ENCODE measurements around the gene SYNDIG1. TPM values are rescaled to one million over a fixed set of nuclear protein-coding genes. Genes with fewer than 3 reads are reported as not detected.

The SYNDIG1 gene
- total RNA-seq, 2 experiments from 2014 or later: not detected

DNA sequence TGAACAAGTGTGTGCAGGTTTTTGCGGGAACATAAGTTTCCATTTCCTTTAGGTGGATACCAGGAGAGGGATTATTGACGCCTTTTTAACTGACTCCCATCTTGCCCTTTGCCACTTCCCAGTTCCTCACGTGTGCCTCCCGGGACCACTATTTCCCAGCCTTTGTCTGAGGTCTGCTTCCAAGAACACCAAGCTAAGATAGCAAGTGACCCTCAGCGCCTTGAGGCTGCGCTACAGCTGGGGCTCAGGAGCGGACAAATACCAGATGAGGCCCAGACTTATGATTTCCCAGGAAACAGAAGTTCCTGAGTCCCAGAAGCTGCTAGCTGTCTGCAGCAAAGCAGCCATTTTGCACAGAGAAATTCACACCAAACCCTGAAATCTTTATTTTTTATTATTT lies 216.7 kb downstream of the SYNDIG1 start:
- H3K4me3 Mint-ChIP-seq: no peak overlapping the region
- peaks cover 3% of the 10 kb centered on the region for H3K4me1 Mint-ChIP-seq
- H3K27me3 Mint-ChIP-seq: no peaks in the 10 kb centered on the region
- no peak overlapping the region for H3K27ac Mint-ChIP-seq
- H3K36me3 Mint-ChIP-seq: no peaks in the 10 kb centered on the region
- H3K9me3 Mint-ChIP-seq: no peaks in the 10 kb centered on the region
- no peak for DNase-seq

DNA sequence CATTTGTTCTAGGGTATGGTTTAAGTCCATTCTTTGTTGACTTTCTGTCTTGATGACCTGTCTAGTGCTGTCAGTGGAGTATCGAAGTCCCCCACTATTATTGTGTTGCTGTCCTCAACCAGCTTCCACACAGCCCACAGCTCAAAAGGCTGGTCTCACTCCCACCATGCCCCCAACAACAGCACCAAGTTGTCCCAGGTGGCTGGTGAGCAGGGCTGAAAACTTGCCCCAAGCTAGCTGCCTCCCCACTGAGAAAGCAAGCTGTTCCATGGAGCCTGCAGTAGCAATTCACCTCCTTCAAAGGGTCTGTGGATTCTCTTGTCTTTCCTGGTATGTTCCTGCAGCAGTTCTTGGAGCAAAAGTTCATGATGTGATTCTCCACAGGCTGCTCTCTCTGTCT lies 221.0 kb downstream of the SYNDIG1 start:
- no peak overlapping the region for H3K4me3 Mint-ChIP-seq
- DNase-seq: no peak
- no peak overlapping the region for H3K27ac Mint-ChIP-seq
- no peaks in the 10 kb centered on the region for H3K27me3 Mint-ChIP-seq
- H3K9me3 Mint-ChIP-seq: no peaks in the 10 kb centered on the region
- no peaks in the 10 kb centered on the region for H3K4me1 Mint-ChIP-seq
- no peaks in the 10 kb centered on the region for H3K36me3 Mint-ChIP-seq

DNA sequence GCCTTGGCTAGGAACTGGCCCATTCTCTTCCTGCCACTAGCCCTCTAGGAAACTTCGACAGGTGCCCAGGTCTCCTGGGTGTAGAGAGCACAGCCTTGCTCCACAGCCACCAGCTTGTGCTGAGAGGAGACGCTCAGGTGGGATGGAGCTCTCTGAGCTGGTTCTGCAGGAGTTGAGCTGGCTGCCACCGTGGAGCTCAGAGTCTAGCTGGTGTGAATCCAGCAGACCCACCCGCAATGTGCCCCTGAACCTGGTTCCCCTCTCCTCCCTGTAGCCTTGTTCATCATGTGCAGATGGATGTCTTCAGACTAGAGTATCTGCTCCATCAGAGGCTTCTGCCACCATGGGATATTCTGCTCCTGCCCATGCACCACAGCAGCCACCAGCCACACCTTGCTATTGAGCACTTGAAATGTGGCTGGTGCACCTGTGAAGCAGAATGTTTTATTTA lies 222.5 kb downstream of the SYNDIG1 start:
- Mint-ChIP-seq H3K36me3 (no peaks in the 10 kb centered on the region), H3K9me3 (no peaks in the 10 kb centered on the region), H3K27ac (no peak overlapping the region), H3K4me1 (no peaks in the 10 kb centered on the region), H3K4me3 (no peak overlapping the region), H3K27me3 (no peaks in the 10 kb centered on the region)
- DNase-seq: no peak

DNA sequence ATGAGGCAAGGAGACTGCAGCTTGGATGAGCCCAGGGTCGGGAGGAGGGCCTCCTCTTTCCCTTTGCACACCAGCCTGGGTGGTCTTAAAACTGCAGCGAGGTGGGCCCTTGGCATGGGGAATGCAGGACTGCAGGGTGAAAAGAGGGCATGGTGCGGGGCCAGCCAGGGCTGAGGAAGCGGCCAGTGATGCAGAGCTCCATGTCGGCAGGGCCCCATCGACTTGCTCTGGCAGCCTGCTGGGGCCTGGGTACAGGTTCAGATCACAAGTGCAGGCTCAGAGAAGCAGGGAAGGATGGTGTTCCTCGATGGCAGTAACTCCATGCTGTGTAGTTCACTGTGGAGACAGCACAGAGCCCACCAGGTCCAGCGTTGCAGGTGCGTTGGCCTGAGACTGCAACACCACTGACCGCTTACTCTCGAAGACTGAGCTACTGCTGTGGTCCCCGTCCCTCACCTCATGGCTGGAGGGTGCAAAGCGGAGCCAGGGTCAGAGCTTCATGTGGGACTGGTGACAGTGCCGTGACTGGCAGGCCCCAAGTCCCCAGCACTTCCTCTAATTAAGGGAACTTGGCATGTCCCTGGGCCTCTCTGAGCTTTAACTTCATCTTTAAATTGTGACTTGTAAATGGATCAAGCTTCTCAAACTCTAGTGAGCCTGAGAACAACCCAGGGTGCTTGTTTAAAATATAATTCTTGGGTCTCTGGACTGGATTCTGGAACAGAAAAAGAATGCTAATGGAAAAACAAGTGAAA lies 223.2 kb downstream of the SYNDIG1 start:
- Mint-ChIP-seq H3K4me3 (no peak overlapping the region), H3K27ac (no peak overlapping the region), H3K9me3 (no peaks in the 10 kb centered on the region), H3K36me3 (no peaks in the 10 kb centered on the region), H3K4me1 (no peaks in the 10 kb centered on the region), H3K27me3 (no peaks in the 10 kb centered on the region)
- DNase-seq: no peak

DNA sequence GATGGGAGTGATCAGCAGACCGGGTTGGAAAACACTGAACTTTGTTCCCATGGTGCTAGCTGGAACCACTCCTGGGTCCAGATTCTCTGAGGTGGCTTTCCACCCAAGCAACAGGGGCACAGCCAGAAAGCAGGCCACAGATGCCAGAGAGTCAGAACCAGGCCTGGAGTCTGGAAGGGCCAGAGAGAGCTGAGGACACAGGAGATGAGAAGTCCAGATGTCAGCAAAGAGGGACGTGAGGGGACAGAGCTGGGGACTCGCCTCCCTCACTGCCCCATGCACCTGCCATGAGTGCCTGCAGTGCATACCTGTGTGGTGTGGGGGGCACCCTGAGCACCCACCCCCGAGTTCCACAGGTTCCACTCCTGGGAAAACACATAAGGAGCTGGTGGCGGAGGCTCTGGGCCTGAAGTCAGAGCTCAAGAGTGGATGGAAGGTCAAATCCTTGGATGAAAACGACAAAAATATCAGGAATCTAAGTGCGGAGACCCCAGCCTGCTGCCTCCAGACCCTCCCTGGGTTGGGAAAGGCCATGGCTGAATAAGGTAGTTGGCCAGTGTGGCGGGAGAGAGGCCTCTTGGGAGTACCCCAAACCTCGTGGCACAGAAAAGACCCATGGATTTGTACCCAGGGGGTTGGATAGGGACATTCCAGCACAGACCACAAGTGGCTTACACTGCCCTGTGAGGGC lies 224.2 kb downstream of the SYNDIG1 start:
- Mint-ChIP-seq H3K36me3 (no peaks in the 10 kb centered on the region), H3K9me3 (no peaks in the 10 kb centered on the region), H3K27me3 (no peaks in the 10 kb centered on the region), H3K4me1 (no peaks in the 10 kb centered on the region), H3K27ac (no peak overlapping the region), H3K4me3 (no peak overlapping the region)
- DNase-seq: no peak

DNA sequence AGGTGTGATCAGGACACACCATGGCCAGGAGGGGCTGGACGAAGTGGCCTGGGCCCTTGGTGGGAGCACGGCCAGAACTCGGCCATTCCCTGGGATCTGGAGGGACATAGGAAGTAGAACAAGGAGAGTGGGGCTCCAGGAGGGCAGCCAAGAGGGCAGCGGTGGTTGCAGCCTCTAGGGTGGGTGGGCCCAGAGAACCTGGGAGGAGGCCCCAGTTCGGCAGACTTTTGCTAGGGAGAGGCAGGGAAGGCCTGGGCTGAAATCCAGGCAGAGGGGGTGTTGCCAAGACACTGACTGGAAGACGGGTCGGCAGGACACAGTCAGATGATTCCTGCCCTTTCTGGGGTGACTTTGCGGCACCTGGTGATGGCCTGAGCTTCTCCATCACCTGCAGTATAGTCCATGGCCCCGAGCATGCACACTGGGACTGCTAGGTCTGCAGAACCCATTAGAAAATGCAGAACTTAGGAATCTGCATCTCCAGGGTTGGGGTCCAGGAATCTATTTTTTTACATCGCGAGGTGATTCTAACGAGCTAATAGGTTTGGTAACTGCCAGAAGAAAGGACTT lies 224.8 kb downstream of the SYNDIG1 start:
- DNase-seq: no peak
- no peaks in the 10 kb centered on the region for H3K36me3 Mint-ChIP-seq
- no peaks in the 10 kb centered on the region for H3K4me1 Mint-ChIP-seq
- no peak overlapping the region for H3K27ac Mint-ChIP-seq
- H3K4me3 Mint-ChIP-seq: no peak overlapping the region
- H3K27me3 Mint-ChIP-seq: no peaks in the 10 kb centered on the region
- H3K9me3 Mint-ChIP-seq: no peaks in the 10 kb centered on the region

DNA sequence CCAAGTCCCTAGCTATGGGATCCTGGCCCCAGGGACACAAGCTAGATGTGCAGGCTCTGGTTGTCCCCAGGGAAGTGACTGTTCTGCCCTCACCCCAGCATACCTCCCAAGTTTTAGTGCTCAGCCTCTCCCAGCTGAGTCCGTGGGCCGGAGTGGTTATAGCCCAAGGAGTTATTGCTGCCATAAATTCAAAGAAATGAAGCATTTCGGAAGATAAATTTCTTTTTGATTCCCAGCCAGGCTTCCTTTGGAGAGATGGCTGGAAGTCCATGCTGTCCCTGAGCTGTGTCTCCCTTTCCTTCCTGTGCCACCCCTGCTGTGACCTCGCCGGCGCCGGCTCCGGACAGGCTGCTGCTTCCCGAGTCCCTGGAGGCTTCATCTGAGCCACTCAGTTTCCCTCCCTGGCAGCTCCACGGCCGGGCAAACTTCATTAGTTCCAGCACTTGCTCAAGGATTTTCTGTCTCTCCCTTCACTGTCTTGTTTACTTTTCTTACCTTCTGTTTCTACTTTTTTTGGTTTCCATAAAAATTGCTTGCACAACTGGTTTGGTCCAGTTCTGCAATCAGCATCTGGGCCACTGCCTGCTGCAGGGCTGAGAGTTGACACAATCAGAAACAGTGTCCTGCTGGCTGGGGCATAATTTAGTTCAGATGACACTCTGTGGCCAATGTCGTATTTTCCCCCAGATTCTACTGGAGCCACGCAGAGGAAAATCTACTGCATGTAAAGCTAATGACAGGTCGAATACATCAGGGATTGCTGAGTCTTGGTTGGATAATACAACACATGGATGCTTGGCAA lies 225.5 kb downstream of the SYNDIG1 start:
- Mint-ChIP-seq H3K27me3 (no peaks in the 10 kb centered on the region), H3K36me3 (no peaks in the 10 kb centered on the region), H3K4me1 (no peaks in the 10 kb centered on the region), H3K4me3 (no peak overlapping the region), H3K27ac (no peak overlapping the region), H3K9me3 (no peaks in the 10 kb centered on the region)
- DNase-seq: no peak

DNA sequence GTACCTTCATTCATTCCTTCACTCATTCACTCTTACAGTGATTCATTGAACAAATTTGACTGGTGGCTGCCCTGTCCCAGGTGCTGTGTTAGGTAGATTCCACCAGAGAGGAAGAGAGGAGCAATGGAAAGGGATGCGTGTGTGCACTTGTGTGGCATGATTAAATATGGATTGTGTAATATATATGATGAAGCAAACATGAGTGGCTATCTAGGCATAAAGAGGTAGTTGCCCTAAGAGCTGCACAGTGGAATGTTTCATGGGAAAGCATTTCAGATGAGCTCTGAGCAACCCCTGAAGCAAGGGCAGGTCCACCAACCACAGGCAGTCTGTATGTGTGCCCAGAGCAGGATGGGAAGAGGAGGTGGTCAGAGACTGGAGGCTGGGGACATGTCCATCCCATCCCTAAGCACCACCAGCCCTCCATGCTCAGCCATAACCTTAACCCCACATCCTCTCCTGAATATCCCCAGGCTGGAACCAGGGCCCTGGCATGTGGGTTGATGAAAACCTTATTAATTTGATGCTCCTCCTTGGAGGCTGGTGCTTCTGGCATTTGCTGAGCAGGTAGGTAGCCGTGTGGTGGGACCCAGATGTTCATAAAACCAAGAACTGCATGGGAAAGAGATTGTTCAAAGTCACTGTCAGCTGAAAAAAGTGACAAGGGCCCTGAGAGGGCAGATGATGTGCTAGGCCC lies 226.2 kb downstream of the SYNDIG1 start:
- no peaks in the 10 kb centered on the region for H3K36me3 Mint-ChIP-seq
- no peaks in the 10 kb centered on the region for H3K9me3 Mint-ChIP-seq
- H3K27ac Mint-ChIP-seq: no peak overlapping the region
- H3K27me3 Mint-ChIP-seq: no peaks in the 10 kb centered on the region
- H3K4me1 Mint-ChIP-seq: no peaks in the 10 kb centered on the region
- H3K4me3 Mint-ChIP-seq: no peak overlapping the region
- no peak for DNase-seq

DNA sequence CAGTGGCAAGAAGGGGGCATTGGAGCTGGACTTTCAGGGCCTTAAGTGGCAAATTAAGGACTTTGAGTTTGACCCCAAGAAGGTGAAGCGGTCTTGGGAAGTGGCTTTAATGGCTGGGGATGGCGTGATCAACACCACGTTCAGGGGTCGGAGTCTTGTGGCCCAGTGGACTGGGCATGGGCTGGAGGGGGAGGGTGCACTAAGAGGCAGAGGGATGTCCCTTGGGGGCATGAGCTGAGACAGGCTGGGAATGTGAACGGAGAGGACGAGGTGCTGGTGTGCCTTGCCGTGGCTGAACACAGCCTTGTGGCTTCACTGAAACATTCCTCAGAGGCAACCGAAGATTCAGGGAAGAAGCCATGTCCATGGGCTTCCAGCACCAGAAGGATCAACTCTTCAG lies 227.0 kb downstream of the SYNDIG1 start:
- DNase-seq: no peak
- H3K9me3 Mint-ChIP-seq: no peaks in the 10 kb centered on the region
- no peaks in the 10 kb centered on the region for H3K27me3 Mint-ChIP-seq
- no peaks in the 10 kb centered on the region for H3K4me1 Mint-ChIP-seq
- no peak overlapping the region for H3K27ac Mint-ChIP-seq
- no peak overlapping the region for H3K4me3 Mint-ChIP-seq
- H3K36me3 Mint-ChIP-seq: no peaks in the 10 kb centered on the region

DNA sequence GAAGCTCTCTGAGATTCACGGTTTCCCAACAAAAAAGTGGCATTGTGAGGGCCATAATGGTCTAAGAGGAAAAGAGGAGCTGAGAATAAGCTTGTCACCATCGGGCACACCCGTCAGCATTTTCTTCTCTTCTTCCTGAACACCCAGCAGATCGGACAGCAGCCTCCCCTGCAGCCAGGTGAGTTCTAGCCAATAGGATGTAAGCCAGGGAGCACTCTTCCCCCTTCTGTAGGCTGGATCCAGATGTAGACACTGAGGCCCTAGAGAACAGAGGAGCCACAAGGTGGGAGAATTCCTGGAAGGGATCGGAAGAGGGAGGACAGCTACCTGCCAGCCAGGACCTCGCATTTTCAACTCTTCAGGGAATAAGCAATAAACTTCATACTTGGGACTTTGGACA lies 228.0 kb downstream of the SYNDIG1 start:
- no peak for DNase-seq
- Mint-ChIP-seq H3K36me3 (no peaks in the 10 kb centered on the region), H3K4me3 (no peak overlapping the region), H3K27me3 (no peaks in the 10 kb centered on the region), H3K27ac (no peak overlapping the region), H3K9me3 (no peaks in the 10 kb centered on the region), H3K4me1 (no peaks in the 10 kb centered on the region)

DNA sequence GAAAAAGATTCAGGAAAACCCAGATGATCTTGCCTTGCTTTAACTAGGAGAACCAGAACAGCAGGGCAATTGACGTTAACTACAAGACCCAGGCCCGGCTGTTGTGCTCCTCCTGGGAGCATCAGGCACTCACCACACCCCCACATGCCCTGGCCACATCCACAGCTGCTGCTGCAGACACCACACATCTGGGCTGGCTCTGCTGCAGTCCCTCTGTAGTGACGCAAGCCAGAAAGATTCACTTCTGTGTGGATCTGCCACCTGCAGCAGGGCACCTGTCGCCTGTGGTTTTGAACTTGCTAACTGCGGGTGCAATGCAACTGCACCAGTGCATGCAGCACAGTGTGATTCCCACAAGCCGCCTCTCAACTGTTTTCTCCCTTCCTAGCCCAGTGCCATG lies 228.8 kb downstream of the SYNDIG1 start:
- H3K4me1 Mint-ChIP-seq: no peaks in the 10 kb centered on the region

DNA sequence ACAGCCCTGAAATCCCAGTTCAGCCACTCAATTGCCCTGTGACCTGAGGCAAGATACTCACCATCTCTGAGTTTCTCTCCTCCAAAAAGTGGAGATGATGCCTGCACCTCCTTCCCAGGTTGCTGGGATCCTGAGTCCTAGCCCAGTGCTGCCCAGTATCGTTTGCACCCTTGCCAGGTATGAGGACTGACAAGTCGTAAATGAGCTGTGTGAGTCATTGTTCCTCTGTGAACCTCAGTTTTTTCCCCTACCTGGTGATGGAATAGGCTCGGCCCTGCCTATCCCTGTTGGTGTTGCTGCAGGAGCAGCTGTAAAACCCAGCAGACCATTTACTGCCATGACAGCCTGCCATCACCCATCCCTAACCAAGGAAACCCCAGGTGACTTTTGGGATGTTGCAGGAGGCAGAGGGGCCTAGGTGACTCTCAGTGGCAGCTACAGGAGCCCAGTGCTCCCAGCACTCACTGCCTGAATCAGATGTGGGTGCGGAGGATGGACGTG lies 229.3 kb downstream of the SYNDIG1 start:
- Mint-ChIP-seq H3K4me3 (no peak overlapping the region), H3K27me3 (no peaks in the 10 kb centered on the region), H3K9me3 (no peaks in the 10 kb centered on the region), H3K27ac (no peak overlapping the region), H3K36me3 (no peaks in the 10 kb centered on the region), H3K4me1 (no peaks in the 10 kb centered on the region)
- DNase-seq: no peak

More for the DNA sequence above, 228.8 kb downstream of the SYNDIG1 start:
- Mint-ChIP-seq H3K4me3 (no peak overlapping the region), H3K27ac (no peak overlapping the region), H3K36me3 (no peaks in the 10 kb centered on the region), H3K9me3 (no peaks in the 10 kb centered on the region), H3K27me3 (no peaks in the 10 kb centered on the region)
- DNase-seq: no peak

DNA sequence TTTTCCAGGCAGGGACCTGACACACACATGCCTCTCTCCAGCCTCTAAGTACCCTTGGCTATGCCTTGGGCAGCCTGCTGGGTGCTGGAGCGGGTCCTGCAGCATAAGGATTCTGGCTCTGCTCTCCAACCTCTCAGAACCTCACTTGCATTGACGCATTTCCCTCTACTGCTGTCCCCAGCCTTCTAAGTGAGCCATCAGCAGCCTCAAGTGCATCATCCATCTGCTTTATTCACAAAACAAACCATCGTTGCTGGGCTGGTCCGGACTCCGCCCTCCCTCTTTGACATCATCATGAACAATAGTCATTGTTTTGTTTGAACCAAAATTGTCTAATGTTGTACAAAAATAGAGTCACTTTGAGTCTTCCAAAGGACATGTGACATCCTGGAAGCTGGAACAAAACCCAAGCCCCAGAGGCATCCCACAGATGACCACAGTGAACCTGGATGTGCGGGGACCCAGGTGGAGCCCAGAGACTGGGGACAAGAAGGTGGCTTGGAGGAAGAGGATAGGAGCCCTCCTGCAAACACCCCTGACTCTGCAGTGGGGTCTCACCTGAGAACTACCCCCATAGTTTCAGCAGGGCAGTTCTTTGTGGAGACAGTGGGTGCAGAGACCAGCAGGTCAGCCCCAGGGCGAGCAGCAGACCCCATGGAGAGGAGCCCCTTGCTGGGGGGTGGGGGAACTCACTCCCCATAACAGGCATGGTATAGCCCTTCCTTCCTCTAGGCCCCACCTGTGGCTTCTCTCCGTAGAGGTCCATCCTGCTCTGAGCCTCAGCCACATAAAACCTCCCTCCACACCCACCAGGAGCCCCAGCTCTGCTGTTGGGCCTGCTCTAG lies 230.1 kb downstream of the SYNDIG1 start:
- H3K27ac Mint-ChIP-seq: no peak overlapping the region
- H3K4me1 Mint-ChIP-seq: no peaks in the 10 kb centered on the region
- no peaks in the 10 kb centered on the region for H3K36me3 Mint-ChIP-seq
- H3K27me3 Mint-ChIP-seq: no peaks in the 10 kb centered on the region
- no peak for DNase-seq
- H3K9me3 Mint-ChIP-seq: no peaks in the 10 kb centered on the region
- no peak overlapping the region for H3K4me3 Mint-ChIP-seq

All from activated naive CD8-positive, alpha-beta T cell treated with anti-CD3 and anti-CD28 coated beads for 36 hours (primary cell).